Body of pancreas (tissue), 4 donors: Measurements from ENCODE around the gene MIR17HG. TPM values are rescaled to one million over a fixed set of nuclear protein-coding genes. Genes with fewer than 3 reads are reported as not detected.

Experiments used
- ATAC-seq: fragments of 150-250 bp; one replicate; pipeline ENCODE4 v1.9.1; 2016
- DNase-seq, 4 donors: peaks; one replicate each; pipeline ENCODE4 v3.0.0-alpha.2; 2019
- H3K27ac ChIP-seq, 4 donors: fragments of 200-600 bp; sonication (generic); 1 replicate in 3 of 4; 2 replicates in 1 of 4; pipeline versions ENCODE4 v1.5.1 to v1.6.1; 2016 to 2019; ENCODE audit warnings: mild to moderate bottlenecking in 1 of 4, mixed read lengths in 1 of 4, moderate library complexity in 1 of 4
- H3K27me3 ChIP-seq, 2 donors: fragments of 200-600 bp; sonication (generic); one replicate each; pipeline ENCODE4 v1.6.0; 2016; ENCODE audit warnings: mild to moderate bottlenecking in 1 of 2
- H3K36me3 ChIP-seq, 2 donors: fragments of 200-600 bp; sonication (generic); replicated peaks in 1 of 2; 2 replicates each; pipeline ENCODE4 v1.5.1; 2016; ENCODE audit warnings: low read depth in 2 of 2; ENCODE audit not compliant: insufficient read depth in 1 of 2
- H3K4me1 ChIP-seq: fragments of 200-600 bp; sonication (generic); one replicate; pipeline ENCODE4 v1.6.0; 2016
- H3K4me3 ChIP-seq, 2 donors: fragments of 200-600 bp; sonication (generic); 1 replicate in 1 of 2; 2 replicates in 1 of 2; pipeline ENCODE4 v1.5.1; 2016 to 2019
- H3K9me3 ChIP-seq, 3 donors: fragments of 200-600 bp; sonication (generic); 1 replicate in 2 of 3; 2 replicates in 1 of 3; pipeline ENCODE4 v1.5.1; 2016
- POLR2A ChIP-seq, 3 donors: fragments of 450-650 bp; IDR thresholded peaks; one replicate each; pipeline ENCODE4 v1.6.1; 2016; ENCODE audit warnings: antibody characterized with exemption in 3 of 3, mild to moderate bottlenecking in 2 of 3
- WGBS, 2 donors: methylation state at CpG; one replicate each; pipeline ENCODE4 v1.1.5; 2017; 5-methylcytosine and 5-hydroxymethylcytosine counted together
- intact Hi-C: fragments of 100-400 bp; cut with DNase I; formaldehyde crosslinking; loops from one replicate; pipeline ENCODE4 v1.15.1; 2023
- total RNA-seq, 2 donors: library from RNA; depleted of rRNA; stranded (reverse); fragments of >200 nt; gene quantifications; one replicate each; pipeline ENCODE4 v1.1.0, GENCODE V29; 2016
- TF ChIP-seq, protein P1 (sequence below), 7 experiments: fragments of 450-650 bp in 4 of 7; fragments of 200-600 bp in 3 of 7; sonication (generic) in 3 of 7; IDR thresholded peaks; one replicate each; pipeline ENCODE4 v1.5.1; 2016 to 2019; ENCODE audit warnings: antibody characterized with exemption in 7 of 7

The MIR17HG gene
- total RNA-seq, 2 donors from 2014 or later: 7.5 to 9.6 TPM

DNA sequence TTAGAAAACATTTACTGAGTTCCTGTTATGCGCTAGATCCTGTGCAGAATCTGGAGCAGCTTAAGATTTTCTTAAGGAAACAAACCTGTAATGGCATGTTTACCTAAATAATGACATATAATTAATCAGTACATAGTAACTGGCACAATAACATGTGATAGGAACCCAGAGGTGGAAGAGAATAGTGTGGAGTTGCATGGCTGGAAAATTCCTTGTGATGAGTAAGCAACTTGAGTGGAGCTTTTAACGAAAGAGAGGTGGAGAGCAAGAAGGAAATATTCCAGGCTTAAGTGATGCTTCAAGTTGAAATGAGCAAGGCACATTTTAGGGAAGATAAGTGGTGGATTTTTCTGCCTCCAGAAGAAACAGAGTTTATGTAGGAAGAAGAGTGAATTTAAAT lies 41.7 kb downstream of the MIR17HG start:
- TF ChIP-seq, protein P1, sequence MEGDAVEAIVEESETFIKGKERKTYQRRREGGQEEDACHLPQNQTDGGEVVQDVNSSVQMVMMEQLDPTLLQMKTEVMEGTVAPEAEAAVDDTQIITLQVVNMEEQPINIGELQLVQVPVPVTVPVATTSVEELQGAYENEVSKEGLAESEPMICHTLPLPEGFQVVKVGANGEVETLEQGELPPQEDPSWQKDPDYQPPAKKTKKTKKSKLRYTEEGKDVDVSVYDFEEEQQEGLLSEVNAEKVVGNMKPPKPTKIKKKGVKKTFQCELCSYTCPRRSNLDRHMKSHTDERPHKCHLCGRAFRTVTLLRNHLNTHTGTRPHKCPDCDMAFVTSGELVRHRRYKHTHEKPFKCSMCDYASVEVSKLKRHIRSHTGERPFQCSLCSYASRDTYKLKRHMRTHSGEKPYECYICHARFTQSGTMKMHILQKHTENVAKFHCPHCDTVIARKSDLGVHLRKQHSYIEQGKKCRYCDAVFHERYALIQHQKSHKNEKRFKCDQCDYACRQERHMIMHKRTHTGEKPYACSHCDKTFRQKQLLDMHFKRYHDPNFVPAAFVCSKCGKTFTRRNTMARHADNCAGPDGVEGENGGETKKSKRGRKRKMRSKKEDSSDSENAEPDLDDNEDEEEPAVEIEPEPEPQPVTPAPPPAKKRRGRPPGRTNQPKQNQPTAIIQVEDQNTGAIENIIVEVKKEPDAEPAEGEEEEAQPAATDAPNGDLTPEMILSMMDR (IDR thresholded peaks at IDR 0.05): no peak
- no peak for TF ChIP-seq POLR2A (IDR thresholded peaks at IDR 0.05)
- Histone ChIP-seq H3K27ac (no peak overlapping the region), H3K9me3 (no peaks in the 10 kb centered on the region), H3K36me3 (no peaks in the 10 kb centered on the region), H3K4me1 (no peaks in the 10 kb centered on the region), H3K27me3 (no peaks in the 10 kb centered on the region), H3K4me3 (no peak overlapping the region)
- intact Hi-C loops: no loop called here
- 70 to 74% methylated on average over 2 of the region's 2 CpGs for WGBS, 2 donors
- ATAC-seq (no peak), DNase-seq (no peak)

DNA sequence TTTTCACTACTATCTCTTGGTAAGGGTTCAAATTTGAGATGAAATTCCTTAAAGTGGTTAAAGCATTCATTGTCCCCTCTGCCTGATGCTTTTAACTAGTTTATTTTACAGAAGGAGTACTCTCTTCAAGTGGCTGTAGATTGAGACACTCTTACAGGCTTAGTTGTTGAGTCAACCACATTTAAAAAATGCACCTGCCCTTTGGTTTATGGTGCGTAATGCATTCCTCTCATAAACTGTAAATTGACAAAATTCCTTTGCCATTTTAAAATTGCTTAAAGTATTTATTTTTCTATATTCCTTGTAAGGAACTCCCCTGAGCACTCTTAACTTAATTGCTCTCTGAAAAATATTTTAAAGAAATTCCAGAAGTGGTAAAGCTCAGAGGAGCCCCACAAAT lies 50.1 kb downstream of the MIR17HG start:
- WGBS, 2 donors: 90 to 94% methylated on average over 1 of the region's 1 CpG
- H3K4me1 ChIP-seq: peaks cover 16% of the 10 kb centered on the region
- H3K36me3 ChIP-seq: no peaks in the 10 kb centered on the region
- intact Hi-C loops: no loop called here
- TF ChIP-seq, protein P1 (IDR thresholded peaks at IDR 0.05): no peak
- TF ChIP-seq POLR2A (IDR thresholded peaks at IDR 0.05): no peak
- DNase-seq (no peak), ATAC-seq (no peak)
- peaks cover 0 to 19% of the 10 kb centered on the region in 2 donors for H3K27me3 ChIP-seq
- no peak overlapping the region for H3K4me3 ChIP-seq
- H3K27ac ChIP-seq: no peak overlapping the region
- no peaks in the 10 kb centered on the region for H3K9me3 ChIP-seq

DNA sequence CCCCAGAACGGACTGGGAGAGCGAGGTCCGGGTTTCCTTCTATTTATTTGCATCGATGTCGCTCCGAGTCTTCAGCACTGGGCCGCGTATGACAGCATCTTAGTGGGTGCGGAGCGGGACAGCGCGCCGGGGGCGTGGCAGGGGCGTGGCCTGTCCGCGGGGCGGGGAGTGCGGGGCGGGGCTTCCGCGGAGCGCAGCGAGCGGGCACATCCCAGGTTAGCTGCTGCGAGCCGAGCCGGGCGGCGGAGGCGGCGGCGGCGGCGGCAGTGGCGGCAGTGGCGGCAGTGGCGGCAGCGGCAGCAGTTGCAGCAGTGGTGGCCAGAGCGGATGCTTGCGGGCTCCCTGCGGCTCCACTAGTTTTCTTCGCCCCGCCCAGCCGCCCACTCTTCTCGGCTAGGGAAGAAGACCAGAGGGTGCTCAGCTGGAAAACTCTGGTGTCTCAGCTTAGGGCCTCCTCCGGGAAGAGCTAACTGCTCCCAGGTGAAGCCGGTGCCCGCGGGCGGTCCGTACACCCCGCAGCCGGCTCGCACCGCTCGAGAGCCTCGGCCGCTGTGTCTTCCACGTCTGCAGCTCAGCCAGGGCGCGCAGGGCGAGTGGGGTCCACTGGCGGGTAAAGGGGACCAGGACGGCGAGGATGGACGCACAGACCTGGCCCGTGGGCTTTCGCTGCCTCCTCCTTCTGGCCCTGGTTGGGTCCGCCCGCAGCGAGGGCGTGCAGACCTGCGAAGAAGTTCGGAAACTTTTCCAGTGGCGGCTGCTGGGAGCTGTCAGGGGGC lies 51.1 kb downstream of the MIR17HG start, which contains the start of gene GPC5:
GPC5 (plus strand) TSS at position 209 of the 776 bp plus-strand sequence.
- Histone ChIP-seq H3K9me3 (no peaks in the 10 kb centered on the region), H3K27me3 (peaks cover 0 to 19% of the 10 kb centered on the region in 2 donors), H3K4me3 (peak within 1 kb of the TSS in 1 of 2 donors; percentile 22), H3K36me3 (no peaks in the 10 kb centered on the region), H3K27ac (no peak within 1 kb of the TSS), H3K4me1 (peaks cover 16% of the 10 kb centered on the region)
- 1% methylated on average over 29 to 75 of the region's 76 CpGs for WGBS, 2 donors
- intact Hi-C loops: no loop called here
- TF ChIP-seq POLR2A (IDR thresholded peaks at IDR 0.05): no peak
- TF ChIP-seq, protein P1 (IDR thresholded peaks at IDR 0.05): no peak
- ATAC-seq: peak; percentile 97
- peak; percentile 69 to 80 (median 74) for DNase-seq

DNA sequence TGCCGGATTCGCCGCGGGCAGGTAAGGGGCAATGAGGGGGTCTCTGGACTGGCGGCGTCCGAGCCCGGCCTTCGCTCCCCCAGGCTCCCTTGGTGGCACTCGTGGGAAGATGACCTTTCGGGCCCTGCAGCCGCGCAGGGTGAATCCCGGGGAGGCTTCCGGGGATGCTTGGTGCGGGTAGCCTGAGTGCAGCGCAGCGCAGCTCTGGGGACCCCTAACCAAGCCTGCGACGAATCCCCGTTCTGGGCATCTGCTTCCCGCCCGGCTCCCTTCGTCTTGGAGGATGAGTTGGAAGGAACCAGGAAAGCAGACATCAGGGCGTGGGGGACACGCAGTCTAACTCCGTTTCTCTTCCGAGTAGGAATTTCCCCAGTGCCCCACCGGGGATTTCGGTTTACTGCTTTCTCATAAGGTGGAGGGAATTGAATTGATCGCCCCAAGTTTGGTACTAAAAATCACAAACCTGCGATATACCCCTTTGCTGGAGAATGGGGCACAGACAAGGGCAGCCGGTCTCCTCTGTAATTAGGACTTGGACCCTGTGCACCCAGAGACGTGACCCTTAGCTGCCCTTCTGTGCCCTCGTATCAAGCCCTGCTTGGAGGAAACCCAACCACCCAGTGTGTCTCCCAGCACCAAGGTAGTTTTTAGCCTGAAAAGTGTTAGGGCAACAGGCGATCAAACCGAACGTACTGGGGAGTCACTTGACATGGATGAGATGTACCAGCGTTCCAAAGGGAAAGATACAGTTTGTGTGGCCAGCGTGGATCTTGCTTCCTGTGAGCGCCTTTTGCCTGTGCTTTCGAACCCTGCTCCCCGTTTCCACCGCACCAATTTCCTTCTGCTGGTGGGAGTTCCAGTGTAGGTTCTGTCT lies 51.9 kb downstream of the MIR17HG start:
- peak; percentile 6 for ATAC-seq
- intact Hi-C loops: no loop called here

More for the DNA sequence above, 51.9 kb downstream of the MIR17HG start:
- Histone ChIP-seq H3K27ac (no peak overlapping the region), H3K4me1 (peaks cover 16% of the 10 kb centered on the region), H3K9me3 (no peaks in the 10 kb centered on the region), H3K4me3 (no peak overlapping the region), H3K27me3 (peaks cover 0 to 19% of the 10 kb centered on the region in 2 donors), H3K36me3 (no peaks in the 10 kb centered on the region)
- no peak for TF ChIP-seq POLR2A (IDR thresholded peaks at IDR 0.05)
- TF ChIP-seq, protein P1 (IDR thresholded peaks at IDR 0.05): no peak
- 19 to 30% methylated on average over 32 to 44 of the region's 44 CpGs for WGBS, 2 donors
- DNase-seq: no peak
